Activated CD8-positive, alpha-beta memory T cell treated with anti-CD3 and anti-CD28 coated beads, Interleukin-2, amount 50 U/mL, for 1 hour (primary cell): ENCODE results near the gene MALL.
"Not testable (repeated sequence)": the region's sequence is repeated elsewhere in the genome, so short reads cannot be mapped to it uniquely, and the experiment has no call there.

Experiments used
- DNase-seq: peaks from one replicate; pipeline ENCODE4 v3.0.0-alpha.2; 2020; ENCODE audit errors: extremely low read depth

The MALL gene

DNA sequence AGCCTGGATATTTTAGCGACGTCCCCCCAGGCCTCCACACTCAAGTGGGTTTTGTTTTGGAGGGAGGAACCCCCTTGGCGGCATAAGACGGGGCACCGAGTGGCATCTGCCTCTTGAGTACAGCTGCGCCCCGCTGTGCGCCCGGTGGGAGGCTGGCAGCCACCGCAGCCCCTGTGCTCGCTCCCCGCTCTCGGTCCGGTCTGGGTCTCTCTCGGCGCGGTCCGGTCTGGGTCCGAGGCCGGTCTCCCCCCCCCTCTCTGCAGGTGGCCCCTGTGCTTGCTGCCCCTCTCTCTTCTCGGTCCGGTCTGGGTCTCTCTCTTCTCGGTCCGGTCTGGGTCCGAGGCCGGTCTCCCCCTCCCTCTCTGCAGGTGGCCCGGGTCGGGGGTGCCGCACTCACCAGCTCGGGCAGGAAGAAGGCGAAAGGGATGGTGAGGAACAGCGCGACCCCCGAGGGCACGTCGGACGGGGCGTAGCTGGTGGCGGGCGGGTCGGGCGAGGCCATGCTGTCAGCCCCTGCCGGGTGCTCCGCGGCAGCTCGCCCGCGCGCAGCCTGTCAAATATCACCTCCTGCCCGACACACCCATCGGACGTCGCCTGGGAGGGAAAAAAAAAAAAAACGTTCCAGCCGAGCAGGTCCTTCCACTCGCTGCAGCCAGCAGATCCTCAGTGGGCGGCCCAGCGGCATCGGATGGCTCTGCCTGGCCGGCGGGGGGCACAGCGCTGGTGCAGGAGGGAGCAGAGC is at the start of gene MALL:
TSS of gene MALL (minus strand) at position 532 of the 742 bp plus-strand sequence. CDS start at position 502, 30 bp downstream.
- no peak for DNase-seq

DNA sequence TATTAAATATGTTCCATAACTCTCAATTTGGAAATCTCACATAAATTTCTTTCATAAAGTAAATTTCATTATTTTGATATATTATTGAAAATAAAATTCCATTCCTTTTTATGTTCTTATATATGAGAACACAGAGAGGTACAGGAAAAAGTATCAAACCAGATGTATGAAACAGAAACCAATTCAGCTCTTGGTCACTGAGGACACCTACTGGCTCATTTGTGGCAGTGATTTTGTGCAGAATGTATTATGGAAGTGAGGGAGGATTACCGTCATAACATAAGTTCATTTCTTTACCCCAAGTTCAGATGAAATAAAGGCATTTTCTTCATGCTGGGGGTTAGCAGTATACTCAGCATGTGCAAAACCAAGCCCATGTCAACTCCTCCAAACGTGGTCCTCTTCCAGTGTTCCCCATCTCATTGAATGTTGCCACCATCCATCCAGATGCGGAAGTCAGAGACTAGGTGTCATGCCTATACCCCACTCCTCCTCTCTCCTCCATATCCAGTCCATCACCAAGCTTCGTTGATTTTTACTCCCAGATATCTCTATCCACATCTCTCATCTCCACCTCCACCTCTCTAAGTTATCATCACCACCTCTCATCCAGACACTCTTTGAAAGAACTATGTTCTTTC is 41.7 kb upstream of the MALL start:
- no peak for DNase-seq

DNA sequence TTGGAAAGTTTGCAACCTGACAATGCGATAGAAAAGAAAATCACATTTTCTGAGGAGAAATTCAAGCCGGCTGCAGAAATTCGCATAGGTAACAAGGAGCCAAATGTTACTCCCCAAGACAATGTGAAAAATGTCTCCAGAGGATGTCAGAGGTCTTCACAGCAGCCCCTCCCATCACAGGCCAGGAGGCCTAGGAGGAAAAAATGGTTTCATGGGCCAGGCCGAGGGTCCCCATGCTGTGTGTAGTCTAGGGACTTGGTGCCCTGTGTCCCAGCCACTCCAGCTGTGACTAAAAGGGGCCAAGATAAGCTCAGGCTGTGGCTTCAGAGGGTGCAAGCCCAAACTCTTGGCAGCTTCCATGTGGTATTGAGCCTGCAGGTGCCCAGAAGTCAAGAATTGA is 39.2 kb upstream of the MALL start:
- DNase-seq = not testable (repeated sequence)

GRCh38 chr2:110154188-110154587 is 38.6 kb upstream of the MALL start:
- DNase-seq = not testable (repeated sequence)

DNA sequence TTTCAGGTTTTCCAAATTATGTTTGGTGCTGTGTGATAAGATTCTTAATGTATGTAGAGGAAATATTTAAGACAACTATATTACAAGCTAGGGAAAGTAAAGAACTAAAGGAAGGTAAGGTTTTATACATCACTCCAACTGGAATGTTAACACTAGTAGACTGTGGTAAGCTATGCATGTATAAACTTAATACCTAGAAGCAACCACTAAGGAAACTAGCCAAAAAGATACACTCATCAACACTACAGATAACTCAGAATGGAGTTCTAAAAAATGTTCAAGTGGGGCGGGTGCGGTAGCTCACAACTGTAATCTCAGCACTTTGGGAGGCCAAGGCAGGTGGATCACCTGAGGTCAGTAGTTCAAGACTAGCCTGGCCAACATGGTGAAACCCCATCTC is 37.8 kb upstream of the MALL start:
- no peak for DNase-seq

DNA sequence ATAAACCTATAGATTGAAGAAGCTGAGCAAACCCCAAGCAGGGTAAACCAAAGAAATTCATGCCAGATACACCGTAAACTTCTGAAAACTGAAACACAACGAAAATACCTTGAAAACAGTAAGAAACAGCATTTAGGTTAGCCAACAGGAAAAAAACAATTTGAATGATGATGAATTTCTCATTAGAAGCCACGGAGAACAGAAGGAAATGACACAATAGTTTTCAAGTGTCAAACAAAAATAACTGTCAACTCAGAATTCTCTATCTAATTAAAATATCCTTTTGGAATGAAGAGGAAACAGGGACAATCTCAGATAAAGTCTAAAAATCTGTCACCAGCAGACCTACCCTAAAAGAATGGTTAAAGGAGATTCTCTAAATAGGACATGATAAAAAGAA is 37.3 kb upstream of the MALL start:
- DNase-seq = no peak

DNA sequence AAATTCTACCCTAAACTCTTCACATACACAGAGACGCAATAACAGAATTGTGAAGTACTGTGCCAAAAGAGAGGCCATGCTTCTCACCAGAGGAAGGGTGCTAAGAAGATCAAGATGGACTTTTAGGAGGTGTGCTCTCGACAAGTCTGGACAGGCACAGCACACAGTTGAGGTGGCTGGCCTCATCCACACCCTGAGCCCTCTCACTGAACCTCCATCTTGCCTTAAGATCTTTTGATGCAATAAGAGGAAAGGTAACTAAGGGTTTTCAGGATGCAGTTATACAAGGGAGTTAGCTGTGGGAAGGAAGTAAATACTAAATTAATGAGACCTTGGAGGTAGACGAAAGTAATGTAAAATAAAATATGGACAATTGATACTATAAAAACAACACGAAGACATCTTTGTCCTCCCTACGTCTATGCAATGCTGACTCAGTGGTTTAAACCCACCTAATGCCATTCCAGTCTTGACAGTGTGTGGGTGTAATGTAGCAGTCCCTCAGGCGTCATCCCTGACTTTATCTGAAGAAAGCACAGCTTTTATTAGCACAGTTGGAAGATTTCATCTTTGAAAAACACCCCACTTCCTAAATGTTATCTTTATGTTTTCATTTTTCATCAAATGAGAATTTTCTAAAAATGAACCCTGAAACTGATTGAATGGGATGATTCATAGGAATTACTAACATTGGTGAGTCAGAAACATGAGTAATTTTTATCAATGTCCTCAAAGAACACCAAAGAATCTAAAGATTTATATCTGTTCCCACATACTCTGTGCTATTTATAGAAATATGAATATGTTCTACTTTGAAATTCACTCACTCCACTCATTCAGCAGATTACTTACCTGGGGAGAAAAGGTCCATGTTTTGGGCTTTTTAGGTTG is 34.0 kb upstream of the MALL start:
- no peak for DNase-seq

DNA sequence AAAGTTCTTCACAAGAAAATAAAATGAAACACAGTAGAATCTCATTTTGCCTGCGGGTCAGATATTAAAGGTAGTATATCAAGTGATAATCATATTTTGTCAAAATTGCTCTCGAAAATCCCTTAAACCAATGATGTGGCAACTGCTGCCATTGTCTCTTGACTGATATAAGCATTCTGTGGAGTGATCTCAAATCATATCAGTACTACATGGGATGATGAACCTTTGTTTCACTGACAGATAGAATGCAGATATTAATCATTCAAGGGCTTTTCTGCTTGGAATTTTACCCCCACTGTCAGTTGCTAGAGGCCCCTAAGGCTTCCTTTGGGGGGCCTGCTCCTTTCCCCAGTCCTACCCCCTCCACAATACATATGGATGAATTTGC is 31.3 kb upstream of the MALL start:
- DNase-seq = no peak

DNA sequence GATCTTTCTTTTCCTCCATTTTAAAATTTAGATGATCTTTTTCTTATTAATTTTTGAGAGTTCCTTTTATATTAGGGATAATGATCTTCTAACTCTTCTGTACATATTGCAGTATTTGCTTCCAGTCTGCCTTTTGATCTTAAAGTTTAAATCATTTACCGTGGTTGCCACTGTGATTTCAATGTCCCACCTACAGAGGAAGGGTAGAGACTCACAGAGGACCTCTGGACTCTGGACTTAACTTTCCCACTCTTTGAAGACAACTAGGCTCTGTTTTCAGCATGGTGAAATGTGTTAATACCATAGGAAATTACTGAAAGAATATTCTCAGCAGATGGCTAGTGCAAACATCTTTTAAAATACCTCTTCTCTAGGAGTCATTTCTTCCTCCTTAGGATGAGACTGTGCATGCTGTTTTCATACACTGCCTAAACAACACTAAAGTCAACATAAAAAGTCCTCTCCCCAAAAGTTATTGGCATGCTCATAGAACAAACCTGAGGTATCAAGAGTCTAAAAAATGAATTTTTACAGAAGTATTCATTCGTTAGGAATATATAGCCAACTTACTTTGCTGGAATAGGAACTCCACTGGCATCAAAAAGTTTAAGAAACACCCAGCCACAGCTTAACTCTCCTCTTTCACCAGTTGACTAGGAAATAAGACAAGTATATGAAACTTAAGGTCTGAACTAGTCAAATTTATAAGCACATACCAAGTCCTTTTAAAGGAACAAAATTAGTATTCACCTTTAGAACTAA is 30.7 kb upstream of the MALL start:
- no peak for DNase-seq

GRCh38 chr2:110143982-110144381 is 28.4 kb upstream of the MALL start:
- no peak for DNase-seq

GRCh38 chr2:110140401-110140800 is 24.8 kb upstream of the MALL start:
- no peak for DNase-seq

GRCh38 chr2:110134025-110134424 is 18.4 kb upstream of the MALL start:
- no peak for DNase-seq

DNA sequence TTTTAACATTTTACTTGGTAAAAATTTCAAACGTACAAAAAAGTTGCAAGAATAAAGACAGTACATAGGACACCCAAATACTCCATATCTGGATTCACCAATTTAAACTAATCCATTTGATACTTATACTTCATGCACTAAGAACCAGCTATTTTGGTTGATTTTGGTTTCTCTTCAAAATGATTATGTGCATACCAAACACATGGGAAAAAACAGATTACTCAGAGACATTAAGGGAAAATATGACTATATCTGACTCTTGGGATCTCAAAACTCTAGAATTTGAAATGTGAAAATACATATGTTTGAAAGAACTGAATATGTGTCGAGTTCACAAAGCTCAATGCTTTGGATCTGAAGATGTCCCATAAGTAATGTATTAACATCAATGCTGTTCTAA is 15.5 kb upstream of the MALL start:
- DNase-seq = no peak

- no peak for DNase-seq
These were observed 15.1 kb upstream of the MALL start for GRCh38 chr2:110130757-110131156.

DNA sequence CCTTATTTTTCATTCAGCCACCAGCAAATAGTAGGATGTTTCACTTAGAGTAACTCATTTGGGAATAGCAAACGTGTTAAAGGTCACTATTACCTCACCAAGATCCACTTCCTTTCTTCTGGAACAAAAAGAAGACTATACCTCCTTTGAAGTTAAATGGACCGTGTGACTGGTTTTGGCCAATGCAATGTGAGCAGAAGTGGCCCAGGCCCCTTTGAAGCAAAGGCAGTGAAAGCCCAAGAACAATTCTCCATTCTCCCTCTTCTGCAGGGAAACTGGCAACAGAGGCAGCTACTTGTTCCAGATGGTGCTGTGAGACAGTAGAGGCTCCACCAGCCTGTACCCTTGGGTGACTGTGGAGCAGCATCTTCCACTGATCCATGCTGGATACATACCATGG is 11.3 kb upstream of the MALL start:
- DNase-seq = no peak

DNA sequence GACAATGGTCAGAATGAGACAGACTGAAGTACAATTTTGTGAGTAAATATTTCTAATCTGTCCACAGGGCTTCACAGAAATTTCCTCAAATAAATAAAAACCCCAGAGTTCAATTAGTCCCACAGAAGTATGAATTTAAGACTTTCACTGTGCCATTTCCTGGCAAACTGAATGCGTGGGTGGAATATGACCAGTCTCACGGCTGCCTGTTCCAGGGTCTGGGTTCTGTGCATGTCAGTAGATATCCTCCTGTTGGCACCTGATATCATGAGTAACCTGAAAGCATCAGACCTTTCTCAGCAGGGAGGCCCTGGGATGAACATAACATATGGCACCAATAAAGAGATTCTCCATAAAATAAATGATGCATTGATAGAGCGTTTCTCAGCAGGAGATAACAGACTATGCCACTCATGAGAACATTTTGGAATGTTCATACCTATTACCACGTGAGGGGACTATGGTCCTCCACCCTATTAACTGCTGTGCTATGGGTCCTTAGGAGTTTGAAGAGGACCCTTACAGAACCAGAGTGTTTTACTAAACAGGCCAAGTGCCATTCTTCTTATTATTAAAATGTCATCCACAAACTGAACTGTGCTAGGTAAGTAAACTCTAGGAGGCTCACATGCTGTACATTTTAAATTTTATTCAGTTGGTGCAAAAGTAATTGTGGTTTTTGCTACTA is 10.6 kb upstream of the MALL start:
- no peak for DNase-seq

DNA sequence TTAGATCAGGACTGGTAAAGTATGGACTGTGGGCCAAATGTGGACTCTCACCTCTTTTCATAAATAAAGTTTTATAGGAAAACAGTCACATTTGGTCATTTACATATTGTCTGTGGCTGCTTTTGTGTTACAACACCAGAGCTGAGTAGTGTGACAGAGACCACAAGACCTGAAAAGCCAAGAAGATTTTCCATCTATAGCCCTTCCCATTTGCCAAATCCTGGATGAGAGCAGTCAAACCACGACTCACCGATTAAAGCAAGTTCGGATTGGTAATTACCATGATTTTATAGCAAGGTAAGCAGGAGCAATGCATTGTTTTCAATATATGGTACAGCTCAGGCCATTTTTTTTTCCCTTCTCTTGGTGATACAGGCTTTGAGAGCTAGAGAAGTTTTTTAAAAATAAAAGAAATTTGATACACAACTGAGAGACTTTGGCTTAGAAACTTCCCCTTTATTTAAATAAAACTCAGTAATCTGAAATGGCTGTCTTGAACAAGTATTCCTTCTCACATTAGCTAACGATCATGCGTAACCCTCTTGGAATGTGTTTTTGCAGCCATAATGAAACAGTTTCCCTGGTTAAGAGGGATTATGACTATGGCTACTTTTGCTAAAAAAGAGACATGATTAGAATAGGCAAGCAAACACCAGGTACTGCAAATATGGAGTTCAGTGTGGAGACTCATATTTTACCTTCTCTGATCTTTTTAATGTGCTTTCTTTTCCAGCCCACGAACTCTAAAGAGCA is 9.5 kb upstream of the MALL start:
- DNase-seq = no peak

DNA sequence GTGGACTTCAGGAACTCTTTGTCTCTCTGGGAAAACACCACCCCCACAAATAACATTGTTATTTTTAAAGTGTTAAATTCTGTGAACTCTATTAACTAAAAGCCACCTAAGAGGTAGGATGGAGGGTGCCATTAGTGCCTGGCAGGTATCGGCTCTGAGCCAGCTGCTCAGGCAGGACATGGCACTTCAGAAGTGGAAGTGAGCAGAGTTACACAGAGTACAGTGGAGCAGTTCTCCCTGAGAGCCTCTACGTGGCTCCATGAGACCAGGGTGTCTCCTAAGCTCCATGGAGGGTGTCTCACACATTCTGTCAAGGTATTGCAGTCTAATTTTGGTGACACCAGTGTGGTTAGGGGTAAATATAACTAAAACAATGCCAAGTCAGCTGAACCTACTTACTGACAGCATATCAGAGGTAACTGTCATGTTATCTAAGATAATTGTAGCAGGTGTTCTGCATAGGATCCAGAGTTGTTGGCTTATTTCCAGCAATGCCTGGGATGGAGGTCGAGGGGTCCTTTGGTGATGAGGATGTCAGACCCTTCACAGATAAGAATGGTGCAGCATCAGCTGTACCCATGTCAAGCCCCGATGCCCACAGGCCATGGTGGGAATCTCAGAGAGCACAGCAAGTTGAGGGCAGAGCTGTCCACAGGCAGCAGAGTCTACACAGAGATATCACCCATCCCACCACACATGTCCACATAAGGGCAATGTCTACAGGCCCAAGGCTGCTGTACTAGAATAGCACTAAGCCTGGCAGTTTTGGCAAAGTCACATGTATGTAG is 8.6 kb upstream of the MALL start:
- DNase-seq = no peak

DNA sequence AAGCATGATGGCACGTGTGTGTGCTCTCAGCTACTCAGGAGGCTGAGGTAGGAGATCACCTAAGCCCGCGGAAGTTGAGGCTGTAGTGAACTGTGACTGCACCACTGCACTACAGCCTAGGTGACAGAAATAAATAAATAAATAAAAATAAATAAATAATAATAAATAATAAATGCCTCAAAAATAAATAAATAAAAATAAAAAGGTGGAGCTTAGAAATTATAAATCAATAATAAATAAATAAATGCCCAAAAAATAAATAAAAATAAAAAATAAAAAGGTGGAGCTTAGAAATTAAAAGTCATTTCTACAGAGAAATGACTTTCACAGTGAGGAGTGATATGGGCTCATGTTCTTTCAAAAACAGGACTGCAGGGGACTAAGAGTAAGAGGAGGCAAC is 6.0 kb upstream of the MALL start:
- DNase-seq = no peak

GRCh38 chr2:110121052-110121334 is 5.4 kb upstream of the MALL start:
- DNase-seq = no peak
